HG03442 (cell line): Measurements from ENCODE around the gene TENT5C.
A peak's percentile ranks its signal among the peaks of the same experiment; 100 is the strongest.

Experiments used
- ATAC-seq: cut with Tn5 transposase; IDR thresholded peaks from one replicate; pipeline ENCODE4 v1.9.1; 2021; ENCODE audit warnings: mild to moderate bottlenecking, moderate library complexity; ENCODE audit not compliant: unreplicated experiment

The TENT5C gene

GRCh38 chr1:117673405-117673804 lies 67.6 kb downstream of the TENT5C start:
- ATAC-seq, result no peak

DNA sequence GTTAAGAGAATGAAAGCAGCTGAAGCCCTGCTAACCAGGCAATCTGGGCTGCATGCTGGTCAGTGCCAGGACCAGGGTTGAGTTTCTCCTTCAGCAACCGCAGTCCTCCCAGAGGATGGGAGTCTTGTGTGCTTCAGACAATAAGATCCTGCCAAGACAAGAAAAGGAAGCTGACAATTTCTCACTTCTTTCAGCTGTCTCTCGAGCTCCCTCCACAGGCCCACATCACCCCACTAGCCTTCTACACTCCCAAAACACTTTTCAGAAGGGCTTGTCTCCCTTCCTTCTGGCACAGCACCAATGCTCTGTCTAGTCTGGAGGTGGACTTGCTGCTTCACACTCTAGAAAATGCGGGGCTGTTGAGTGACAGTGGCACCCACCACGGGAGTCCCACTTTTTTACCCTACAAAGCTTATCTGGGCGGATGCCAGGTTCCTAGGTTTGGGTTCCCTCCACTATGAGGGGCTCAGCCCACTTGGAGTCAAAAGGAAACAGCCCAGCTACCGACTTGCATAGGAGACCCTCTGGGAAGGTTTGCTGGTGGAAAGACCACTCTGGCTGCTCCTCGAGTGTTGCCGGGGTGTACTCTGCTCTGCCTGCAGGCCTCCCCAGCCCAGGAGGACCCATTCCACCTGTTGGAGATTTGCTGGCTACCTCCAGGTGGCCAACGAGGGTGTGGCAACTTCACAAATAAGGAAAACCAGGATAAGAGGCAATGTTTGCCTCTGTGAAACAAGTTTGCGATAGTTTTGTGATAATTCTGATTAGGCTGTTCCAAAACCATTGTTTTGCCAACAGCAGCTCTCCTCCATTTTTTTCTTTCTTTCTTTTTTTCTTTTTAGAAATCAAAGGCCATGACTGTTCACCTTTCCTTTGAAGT lies 68.9 kb downstream of the TENT5C start:
- peak; percentile 68 for ATAC-seq

- no peak for ATAC-seq
Measured at GRCh38 chr1:117675907-117676430, 70.1 kb downstream of the TENT5C start.

GRCh38 chr1:117676615-117677130 lies 70.8 kb downstream of the TENT5C start:
- no peak for ATAC-seq
